GM23248 (cell line): ENCODE data around the gene NDUFA11.

Experiments used
- EZH2 ChIP-seq: fragments of 200-600 bp; sonication (generic); IDR thresholded peaks from 2 replicates; pipeline ENCODE4 v1.6.1; 2018; ENCODE audit warnings: antibody characterized with exemption, mild to moderate bottlenecking; ENCODE audit not compliant: insufficient read depth, poor library complexity, severe bottlenecking
- EZH2phosphoT487 ChIP-seq: fragments of 200-600 bp; sonication (generic); IDR thresholded peaks from 2 replicates; pipeline ENCODE4 v1.6.1; 2018; ENCODE audit warnings: antibody characterized with exemption, moderate library complexity, mild to moderate bottlenecking, low read depth; ENCODE audit not compliant: insufficient read depth

- TF ChIP-seq EZH2 (no peak), EZH2phosphoT487 (no peak)
Measured at GRCh38 chr19:5905114-5905778, 1.7 kb upstream of the NDUFA11 start.
